PC-3 (cell line): ENCODE data around the gene COMT.

ENCODE experiments used
- CTCF ChIP-seq: fragments of 300-600 bp; sonication (generic); conservative IDR thresholded peaks from 2 replicates; pipeline ENCODE4 v1.5.1; 2017; ENCODE audit warnings: antibody characterized with exemption, low read depth, mild to moderate bottlenecking, low read length
- EZH2 ChIP-seq: fragments of 300-600 bp; sonication (generic); IDR thresholded peaks from one replicate; pipeline ENCODE4 v1.6.1; 2017; ENCODE audit warnings: antibody characterized with exemption, mild to moderate bottlenecking, low read length; ENCODE audit not compliant: unreplicated experiment
- EZH2phosphoT487 ChIP-seq: fragments of 300-600 bp; sonication (generic); IDR thresholded peaks from 2 replicates; pipeline ENCODE4 v1.6.1; 2018; ENCODE audit warnings: mild to moderate bottlenecking, antibody characterized with exemption, low read length, borderline replicate concordance

- no peak for TF ChIP-seq CTCF
- no peak for TF ChIP-seq EZH2
- TF ChIP-seq EZH2phosphoT487 = no peak
Measured at GRCh38 chr22:19898145-19898544, 43.4 kb upstream of the COMT start.
